MM.1S (cell line): ENCODE measurements around the gene NPVF.

Experiments
- DNase-seq: peaks from one replicate; pipeline ENCODE4 v3.0.0-alpha.2; 2015
- H2AFZ ChIP-seq: fragments of 300-600 bp; sonication (generic); 2 replicates; pipeline ENCODE4 v1.6.0; 2016; ENCODE audit warnings: antibody characterized with exemption, low read length
- H3F3A ChIP-seq: fragments of 300-600 bp; sonication (generic); 2 replicates; pipeline ENCODE4 v1.6.1; 2016; ENCODE audit warnings: mild to moderate bottlenecking, antibody characterized with exemption, low read length, moderate library complexity, mixed read lengths; ENCODE audit not compliant: insufficient read depth
- H3K27ac ChIP-seq: fragments of 300-600 bp; sonication (generic); 2 replicates; pipeline ENCODE4 v1.5.1; 2016; ENCODE audit warnings: mild to moderate bottlenecking, low read length
- H3K27me3 ChIP-seq: fragments of 300-600 bp; sonication (generic); replicated peaks from 2 replicates; pipeline ENCODE4 v1.6.0; 2016; ENCODE audit warnings: low read length; ENCODE audit not compliant: insufficient read depth
- H3K36me3 ChIP-seq: fragments of 300-600 bp; sonication (generic); replicated peaks from 2 replicates; pipeline ENCODE4 v1.6.1; 2016; ENCODE audit warnings: mild to moderate bottlenecking, low read length, mixed read lengths; ENCODE audit not compliant: insufficient read depth
- H3K4me1 ChIP-seq: fragments of 300-600 bp; sonication (generic); 2 replicates; pipeline ENCODE4 v1.6.1; 2016; ENCODE audit warnings: low read length, mixed read lengths
- H3K4me2 ChIP-seq: fragments of 300-600 bp; sonication (generic); 2 replicates; pipeline ENCODE4 v1.6.0; 2016; ENCODE audit warnings: low read depth, low read length
- H3K4me3 ChIP-seq: fragments of 300-600 bp; sonication (generic); 2 replicates; pipeline ENCODE4 v1.5.1; 2016; ENCODE audit warnings: low read length, mixed read lengths
- H3K79me2 ChIP-seq: fragments of 300-600 bp; sonication (generic); 2 replicates; pipeline ENCODE4 v1.6.1; 2016; ENCODE audit warnings: mixed run types, low read length, mixed read lengths
- H3K9ac ChIP-seq: fragments of 300-600 bp; sonication (generic); 2 replicates; pipeline ENCODE4 v1.6.1; 2016; ENCODE audit warnings: low read length, mixed read lengths
- H3K9me2 ChIP-seq: fragments of 300-600 bp; sonication (generic); replicated peaks from 2 replicates; pipeline ENCODE4 v1.6.1; 2016; ENCODE audit warnings: mild to moderate bottlenecking, low read length, mixed read lengths; ENCODE audit not compliant: insufficient read depth
- H3K9me3 ChIP-seq: fragments of 300-600 bp; sonication (generic); replicated peaks from 2 replicates; pipeline ENCODE4 v1.6.1; 2016; ENCODE audit warnings: mild to moderate bottlenecking, low read length, mixed read lengths; ENCODE audit not compliant: insufficient read depth
- H4K20me1 ChIP-seq: fragments of 300-600 bp; sonication (generic); 2 replicates; pipeline ENCODE4 v1.6.1; 2016; ENCODE audit warnings: mild to moderate bottlenecking, low read length, moderate library complexity, mixed read lengths; ENCODE audit not compliant: insufficient read depth
- CTCF ChIP-seq: fragments of 300-600 bp; sonication (generic); IDR thresholded peaks from 2 replicates; pipeline ENCODE4 v1.5.1; 2016; ENCODE audit warnings: antibody characterized with exemption, low read length, mixed read lengths
- EZH2 ChIP-seq: fragments of 300-600 bp; sonication (generic); optimal IDR thresholded peaks from 2 replicates; pipeline ENCODE3; 2017; ENCODE audit warnings: low read depth, mild to moderate bottlenecking, antibody characterized with exemption, low read length, mixed read lengths
- EZH2phosphoT487 ChIP-seq: fragments of 300-600 bp; sonication (generic); IDR thresholded peaks from 2 replicates; pipeline ENCODE4 v1.6.1; 2018; ENCODE audit warnings: antibody characterized with exemption, low read length

NPVF gene

GRCh38 chr7:25254604-25255003, 26.3 kb upstream of the NPVF start:
- TF ChIP-seq EZH2 (no peak), EZH2phosphoT487 (no peak), CTCF (no peak)
- no peak for DNase-seq
- H3K79me2 ChIP-seq, result no peaks in the 10 kb centered on the region

GRCh38 chr7:25253714-25254113, 25.4 kb upstream of the NPVF start:
- TF ChIP-seq EZH2phosphoT487 (no peak), CTCF (no peak), EZH2 (no peak)
- DNase-seq, result no peak
- no peaks in the 10 kb centered on the region for H4K20me1 ChIP-seq
- no peaks in the 10 kb centered on the region for H3K27me3 ChIP-seq
- no peaks in the 10 kb centered on the region for H3F3A ChIP-seq
- H3K4me1 ChIP-seq, result no peaks in the 10 kb centered on the region
- H2AFZ ChIP-seq, result no peak overlapping the region
- H3K27ac ChIP-seq, result no peak overlapping the region
- no peak overlapping the region for H3K4me2 ChIP-seq
- H3K36me3 ChIP-seq, result no peaks in the 10 kb centered on the region
- no peaks in the 10 kb centered on the region for H3K9me2 ChIP-seq
- H3K9me3 ChIP-seq, result no peaks in the 10 kb centered on the region
- H3K9ac ChIP-seq, result no peak overlapping the region
- no peaks in the 10 kb centered on the region for H3K79me2 ChIP-seq
- H3K4me3 ChIP-seq, result no peak overlapping the region

More at GRCh38 chr7:25254604-25255003, 26.3 kb upstream of the NPVF start:
- no peak overlapping the region for H3K4me2 ChIP-seq
- no peaks in the 10 kb centered on the region for H4K20me1 ChIP-seq
- H3K9me2 ChIP-seq, result no peaks in the 10 kb centered on the region
- H3K27ac ChIP-seq, result no peak overlapping the region
- H3F3A ChIP-seq, result no peaks in the 10 kb centered on the region
- H3K36me3 ChIP-seq, result no peaks in the 10 kb centered on the region
- H3K27me3 ChIP-seq, result 0 out of 2 replicates have a peak, but pooled peaks cover 6% of the 10 kb centered on the region
- H3K9me3 ChIP-seq, result no peaks in the 10 kb centered on the region
- H3K4me3 ChIP-seq, result no peak overlapping the region
- no peak overlapping the region for H2AFZ ChIP-seq
- no peaks in the 10 kb centered on the region for H3K4me1 ChIP-seq
- no peak overlapping the region for H3K9ac ChIP-seq

- no peaks in the 10 kb centered on the region for H3K9me3 ChIP-seq
- H3K9ac ChIP-seq, result no peak overlapping the region
- H3K4me1 ChIP-seq, result no peaks in the 10 kb centered on the region
- no peak for TF ChIP-seq CTCF
- no peak for TF ChIP-seq EZH2phosphoT487
- TF ChIP-seq EZH2, result no peak
- no peak overlapping the region for H3K27ac ChIP-seq
- H3K79me2 ChIP-seq, result no peaks in the 10 kb centered on the region
- no peaks in the 10 kb centered on the region for H3K9me2 ChIP-seq
- no peaks in the 10 kb centered on the region for H3K36me3 ChIP-seq
- DNase-seq, result no peak
- H3K4me3 ChIP-seq, result no peak overlapping the region
- no peak overlapping the region for H2AFZ ChIP-seq
- no peaks in the 10 kb centered on the region for H4K20me1 ChIP-seq
- no peaks in the 10 kb centered on the region for H3F3A ChIP-seq
- H3K27me3 ChIP-seq, result no peaks in the 10 kb centered on the region
- no peak overlapping the region for H3K4me2 ChIP-seq
Observed at GRCh38 chr7:25250386-25250785, 22.1 kb upstream of the NPVF start.
